Measurements from ENCODE around the gene SLC23A3. TPM values are rescaled to one million over a fixed set of nuclear protein-coding genes. Genes with fewer than 3 reads are reported as not detected.

SLC23A3 gene
- total RNA-seq, 4 donors from 2014 or later: 5.4 to 18.4 (median 15.7) TPM

- DNase-seq: no peak
- WGBS, 2 donors (ENCODE audit: low coverage in 1 of 2): 68 to 73% methylated on average over 4 to 7 of the region's 7 CpGs
- no peaks in the 10 kb centered on the region for H3K9me3 ChIP-seq
- TF ChIP-seq EP300 (IDR thresholded peaks at IDR 0.05; ENCODE audit: low read depth) (no peak), CTCF (IDR thresholded peaks at IDR 0.05) (no peak), POLR2AphosphoS5 (IDR thresholded peaks at IDR 0.05) (no peak), POLR2A (IDR thresholded peaks at IDR 0.05) (no peak)
- intact Hi-C loops (cut with DNase I; ENCODE audit: low total_unique reads) (no loop called here), in situ Hi-C loops (cut with MboI; ENCODE audit: low pct_ligation_motif_present in 1 of 4, low pct_unique_long_range_greater_than_20kb in 1 of 4, low sequenced_read_pairs in 3 of 4) (loop anchor here in 2 of 4 donors (10.0 kb wide), 1 partner anchor 119 kb away; no protein-coding TSS in a partner anchor)
- no peaks in the 10 kb centered on the region for H3K27me3 ChIP-seq
- peaks cover 0 to 25% (median 11%) of the 10 kb centered on the region in 4 donors for H3K36me3 ChIP-seq
- H3K4me3 ChIP-seq: peak overlapping the region in 2 of 4 donors; percentile 57 to 87
- H3K27ac ChIP-seq: peak overlapping the region; percentile 93 to 100 (median 96)
- H3K4me1 ChIP-seq: peaks cover 14 to 47% (median 27%) of the 10 kb centered on the region in 4 donors
Measured at GRCh38 chr2:219175486-219175885, 5.7 kb upstream of the SLC23A3 start.

DNA sequence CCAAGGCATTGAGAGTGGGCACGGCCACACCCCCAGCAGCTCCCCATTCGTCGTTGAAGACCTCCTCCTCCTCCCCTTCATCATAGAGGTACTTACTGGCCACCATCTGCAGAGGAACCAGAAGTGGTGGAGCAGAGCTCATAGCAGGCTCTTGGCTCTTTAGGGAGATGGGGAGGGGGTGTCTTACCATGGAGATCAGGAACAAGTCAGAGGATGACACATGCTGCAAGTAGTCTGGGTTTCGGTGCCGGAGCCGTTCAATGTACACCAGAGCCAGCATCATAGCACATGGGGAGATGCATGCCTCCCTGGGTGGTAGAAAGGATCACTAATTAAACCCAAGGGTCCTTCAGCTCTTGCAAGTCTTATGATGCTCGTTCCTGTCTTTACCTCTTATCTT, 5.0 kb upstream of the SLC23A3 start:
- intact Hi-C loops (cut with DNase I; ENCODE audit: low total_unique reads): no loop called here
- TF ChIP-seq POLR2AphosphoS5 (IDR thresholded peaks at IDR 0.05) (no peak), EP300 (IDR thresholded peaks at IDR 0.05; ENCODE audit: low read depth) (no peak), POLR2A (IDR thresholded peaks at IDR 0.05) (no peak), CTCF (IDR thresholded peaks at IDR 0.05) (no peak)
- Histone ChIP-seq H3K27me3 (no peaks in the 10 kb centered on the region), H3K4me3 (no peak overlapping the region), H3K27ac (no peak overlapping the region), H3K36me3 (peaks cover 0 to 25% (median 8%) of the 10 kb centered on the region in 4 donors), H3K4me1 (peaks cover 14 to 49% (median 25%) of the 10 kb centered on the region in 4 donors), H3K9me3 (no peaks in the 10 kb centered on the region)
- DNase-seq: no peak
- in situ Hi-C loops (cut with MboI; ENCODE audit: low pct_ligation_motif_present in 1 of 4, low pct_unique_long_range_greater_than_20kb in 1 of 4, low sequenced_read_pairs in 3 of 4): loop anchor here in 3 of 4 donors (5.0 to 25.0 kb wide), 3 partner anchors 32 to 120 kb away; partner anchors contain the start of genes DNAJB2 (in 1 of the 3) and ZFAND2B (in 1 of the 3)
- 83% methylated on average over 7 of the region's 7 CpGs; no CpG with 5 or more reads in 1 of the 2 donors for WGBS, 2 donors (ENCODE audit: low coverage in 1 of 2)

DNA sequence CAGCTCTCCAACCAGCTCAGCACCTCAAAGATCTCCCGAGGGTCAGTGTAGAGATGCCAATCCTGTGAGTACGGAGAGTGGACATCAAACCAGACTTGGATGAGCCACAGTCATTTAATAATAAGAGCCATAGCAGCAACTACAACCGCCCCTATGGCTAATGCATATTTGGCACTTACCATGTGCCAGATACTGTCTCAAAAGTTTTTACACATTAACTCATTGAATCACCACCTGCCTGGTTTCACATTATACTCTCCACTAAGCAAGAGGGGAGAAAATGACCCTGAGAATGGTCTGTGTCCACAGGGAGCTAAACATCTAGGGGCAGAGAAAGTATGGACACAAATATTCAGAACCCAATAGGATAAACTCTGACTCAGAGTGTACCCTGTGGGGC, 4.3 kb upstream of the SLC23A3 start:
- Histone ChIP-seq H3K4me3 (no peak overlapping the region), H3K27me3 (no peaks in the 10 kb centered on the region), H3K36me3 (peaks cover 0 to 25% (median 7%) of the 10 kb centered on the region in 4 donors), H3K4me1 (peaks cover 10 to 42% (median 20%) of the 10 kb centered on the region in 4 donors), H3K9me3 (no peaks in the 10 kb centered on the region), H3K27ac (no peak overlapping the region)
- TF ChIP-seq POLR2A (IDR thresholded peaks at IDR 0.05): no peak
- no peak for TF ChIP-seq EP300 (IDR thresholded peaks at IDR 0.05; ENCODE audit: low read depth)
- intact Hi-C loops (cut with DNase I; ENCODE audit: low total_unique reads): no loop called here
- in situ Hi-C loops (cut with MboI; ENCODE audit: low pct_ligation_motif_present in 1 of 4, low pct_unique_long_range_greater_than_20kb in 1 of 4, low sequenced_read_pairs in 3 of 4): loop anchor here in 3 of 4 donors (5.0 to 25.0 kb wide), 3 partner anchors 33 to 121 kb away; partner anchors contain the start of genes DNAJB2 (in 1 of the 3) and ZFAND2B (in 1 of the 3)
- 85% methylated on average over 3 of the region's 3 CpGs; no CpG with 5 or more reads in 1 of the 2 donors for WGBS, 2 donors (ENCODE audit: low coverage in 1 of 2)
- DNase-seq: no peak

- in situ Hi-C loops (cut with MboI; ENCODE audit: low pct_ligation_motif_present in 1 of 4, low pct_unique_long_range_greater_than_20kb in 1 of 4, low sequenced_read_pairs in 3 of 4): loop anchor here in 3 of 4 donors (5.0 to 25.0 kb wide), 3 partner anchors 34 to 122 kb away; partner anchors contain the start of genes DNAJB2 (in 1 of the 3) and ZFAND2B (in 1 of the 3)
- Histone ChIP-seq H3K27me3 (no peaks in the 10 kb centered on the region), H3K36me3 (peaks cover 0 to 25% (median 7%) of the 10 kb centered on the region in 4 donors), H3K27ac (no peak overlapping the region), H3K4me1 (peaks cover 5 to 36% (median 14%) of the 10 kb centered on the region in 4 donors), H3K9me3 (no peaks in the 10 kb centered on the region), H3K4me3 (no peak overlapping the region)
- TF ChIP-seq POLR2AphosphoS5 (IDR thresholded peaks at IDR 0.05) (no peak), POLR2A (IDR thresholded peaks at IDR 0.05) (no peak), EP300 (IDR thresholded peaks at IDR 0.05; ENCODE audit: low read depth) (no peak), CTCF (IDR thresholded peaks at IDR 0.05) (no peak)
- 92% methylated on average over 6 of the region's 6 CpGs; no CpG with 5 or more reads in 1 of the 2 donors for WGBS, 2 donors (ENCODE audit: low coverage in 1 of 2)
- intact Hi-C loops (cut with DNase I; ENCODE audit: low total_unique reads): no loop called here
- DNase-seq: no peak
Measured at GRCh38 chr2:219173176-219173575, 3.3 kb upstream of the SLC23A3 start.
